ENCODE results near the gene ZDHHC17. TPM values are rescaled to one million over a fixed set of nuclear protein-coding genes. Genes with fewer than 3 reads are reported as not detected.

The ZDHHC17 gene
- total RNA-seq, 4 donors from 2014 or later = 26.2 to 41.9 (median 38.0) TPM

- intact Hi-C loops (cut with DNase I) = no loop called here
- Histone ChIP-seq H3K4me1 (peaks cover 6 to 14% (median 11%) of the 10 kb centered on the region in 4 donors), H3K9me3 (no peaks in the 10 kb centered on the region), H3K36me3 (no peaks in the 10 kb centered on the region), H3K27ac (replicated peaks in 1 of 4) (no peak overlapping the region), H3K4me3 (no peak overlapping the region), H3K27me3 (no peaks in the 10 kb centered on the region)
- no peak for DNase-seq (ENCODE audit: extremely low spot score)
- TF ChIP-seq EP300 (IDR thresholded peaks at IDR 0.05) (no peak), POLR2AphosphoS5 (IDR thresholded peaks at IDR 0.05) (no peak), POLR2A (IDR thresholded peaks at IDR 0.05; ENCODE audit: low read depth) (no peak)
- TF ChIP-seq, protein P1, sequence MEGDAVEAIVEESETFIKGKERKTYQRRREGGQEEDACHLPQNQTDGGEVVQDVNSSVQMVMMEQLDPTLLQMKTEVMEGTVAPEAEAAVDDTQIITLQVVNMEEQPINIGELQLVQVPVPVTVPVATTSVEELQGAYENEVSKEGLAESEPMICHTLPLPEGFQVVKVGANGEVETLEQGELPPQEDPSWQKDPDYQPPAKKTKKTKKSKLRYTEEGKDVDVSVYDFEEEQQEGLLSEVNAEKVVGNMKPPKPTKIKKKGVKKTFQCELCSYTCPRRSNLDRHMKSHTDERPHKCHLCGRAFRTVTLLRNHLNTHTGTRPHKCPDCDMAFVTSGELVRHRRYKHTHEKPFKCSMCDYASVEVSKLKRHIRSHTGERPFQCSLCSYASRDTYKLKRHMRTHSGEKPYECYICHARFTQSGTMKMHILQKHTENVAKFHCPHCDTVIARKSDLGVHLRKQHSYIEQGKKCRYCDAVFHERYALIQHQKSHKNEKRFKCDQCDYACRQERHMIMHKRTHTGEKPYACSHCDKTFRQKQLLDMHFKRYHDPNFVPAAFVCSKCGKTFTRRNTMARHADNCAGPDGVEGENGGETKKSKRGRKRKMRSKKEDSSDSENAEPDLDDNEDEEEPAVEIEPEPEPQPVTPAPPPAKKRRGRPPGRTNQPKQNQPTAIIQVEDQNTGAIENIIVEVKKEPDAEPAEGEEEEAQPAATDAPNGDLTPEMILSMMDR (IDR thresholded peaks at IDR 0.05) = no peak
- WGBS = 92% methylated on average over 6 of the region's 6 CpGs
Measured at GRCh38 chr12:76883151-76883550, 119.2 kb downstream of the ZDHHC17 start.

GRCh38 chr12:76883811-76884210 lies 119.9 kb downstream of the ZDHHC17 start:
- H3K4me1 ChIP-seq = peaks cover 6 to 12% (median 10%) of the 10 kb centered on the region in 4 donors
- no peaks in the 10 kb centered on the region for H3K36me3 ChIP-seq
- 54% methylated on average over 2 of the region's 2 CpGs for WGBS
- no peak for DNase-seq (ENCODE audit: extremely low spot score)
- no peak overlapping the region for H3K4me3 ChIP-seq
- H3K9me3 ChIP-seq = no peaks in the 10 kb centered on the region
- no peak for TF ChIP-seq EP300 (IDR thresholded peaks at IDR 0.05)
- peak in 1 of 2 donors; percentile 20 for TF ChIP-seq POLR2AphosphoS5 (IDR thresholded peaks at IDR 0.05)
- intact Hi-C loops (cut with DNase I) = no loop called here
- no peak overlapping the region for H3K27ac ChIP-seq (replicated peaks in 1 of 4)
- no peaks in the 10 kb centered on the region for H3K27me3 ChIP-seq

DNA sequence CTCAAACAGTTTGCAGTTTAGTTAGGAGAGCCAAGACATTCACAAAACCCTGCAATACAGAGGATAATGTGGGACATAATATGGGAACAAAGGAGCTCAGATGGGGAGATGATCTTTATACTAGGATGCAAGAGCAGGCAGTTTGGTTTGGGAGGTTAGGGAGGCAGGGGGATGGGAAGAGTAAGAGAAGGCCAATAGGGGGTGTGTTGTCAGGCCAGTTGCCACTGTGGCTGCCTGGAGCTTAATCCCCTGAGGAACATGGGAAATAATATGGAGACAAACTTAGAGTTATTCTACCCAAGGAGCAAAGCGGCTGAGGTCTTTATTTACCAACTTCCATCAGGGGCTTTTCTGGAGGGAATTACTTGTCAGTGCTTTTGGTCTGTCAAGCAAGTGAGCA lies 124.9 kb downstream of the ZDHHC17 start:
- intact Hi-C loops (cut with DNase I) = no loop called here
- TF ChIP-seq EP300 (IDR thresholded peaks at IDR 0.05) (no peak), POLR2A (IDR thresholded peaks at IDR 0.05; ENCODE audit: low read depth) (no peak), POLR2AphosphoS5 (IDR thresholded peaks at IDR 0.05) (no peak)
- TF ChIP-seq, protein P1 (IDR thresholded peaks at IDR 0.05) = no peak
- H3K4me1 ChIP-seq = no peaks in the 10 kb centered on the region
- no peak overlapping the region for H3K27ac ChIP-seq (replicated peaks in 1 of 4)
- H3K4me3 ChIP-seq = no peak overlapping the region
- peaks cover 0 to 1% (median 0%) of the 10 kb centered on the region in 4 donors for H3K9me3 ChIP-seq
- no peaks in the 10 kb centered on the region for H3K36me3 ChIP-seq
- 100% methylated on average over 1 of the region's 1 CpG for WGBS
- no peaks in the 10 kb centered on the region for H3K27me3 ChIP-seq
- no peak for DNase-seq (ENCODE audit: extremely low spot score)

DNA sequence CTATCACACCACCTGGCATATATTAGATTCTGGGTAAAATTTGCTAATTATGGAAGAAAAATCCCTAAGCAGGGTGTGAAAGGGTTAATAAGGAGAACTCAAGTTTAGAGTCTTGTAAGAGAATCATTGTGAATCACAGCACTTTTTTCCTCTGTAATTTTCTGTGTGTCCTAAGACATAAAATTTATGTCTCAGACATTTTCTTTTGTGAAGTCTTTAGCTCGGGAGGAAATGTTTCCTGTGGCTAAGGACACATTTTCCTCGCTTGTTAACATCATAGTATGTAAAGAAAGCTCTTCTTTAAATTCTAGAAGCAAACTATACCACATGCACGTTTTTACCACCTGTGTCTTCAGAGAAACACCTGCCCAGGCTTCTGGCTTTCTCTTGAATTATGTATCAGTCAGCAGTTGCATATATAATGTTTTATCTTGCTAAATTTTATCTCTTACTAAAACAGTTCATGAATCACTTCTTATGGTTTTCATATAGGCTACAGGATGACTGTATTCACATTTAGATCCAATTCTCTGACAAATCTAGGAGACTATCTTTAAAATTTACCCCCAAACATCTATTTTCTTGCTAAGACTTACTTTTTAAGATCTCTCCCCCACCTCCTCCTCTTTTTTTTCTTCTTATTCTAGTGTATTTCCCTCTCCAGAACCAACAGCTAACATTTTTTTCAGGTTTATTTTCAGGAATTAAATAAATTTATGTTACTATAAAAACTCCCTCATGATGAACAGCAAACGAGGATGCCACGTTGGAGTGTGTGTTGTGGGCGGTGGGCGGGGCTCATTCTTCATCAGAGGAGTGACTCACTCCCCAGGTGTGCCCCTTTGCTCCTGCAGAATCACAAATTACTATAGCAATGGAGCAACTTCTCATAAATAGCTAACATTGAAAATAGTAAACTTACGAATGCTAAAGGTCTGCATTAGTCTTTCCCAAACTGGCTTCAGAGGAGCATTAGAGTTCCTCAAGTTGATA lies 126.5 kb downstream of the ZDHHC17 start:
- 72% methylated on average over 8 of the region's 8 CpGs for WGBS
- H3K36me3 ChIP-seq = no peaks in the 10 kb centered on the region
- H3K9me3 ChIP-seq = peaks cover 0 to 9% (median 4%) of the 10 kb centered on the region in 4 donors
- TF ChIP-seq POLR2A (IDR thresholded peaks at IDR 0.05; ENCODE audit: low read depth) (no peak), EP300 (IDR thresholded peaks at IDR 0.05) (no peak), POLR2AphosphoS5 (IDR thresholded peaks at IDR 0.05) (no peak)
- TF ChIP-seq, protein P1 (IDR thresholded peaks at IDR 0.05) = no peak
- H3K4me3 ChIP-seq = no peak overlapping the region
- H3K27ac ChIP-seq (replicated peaks in 1 of 4) = no peak overlapping the region
- intact Hi-C loops (cut with DNase I) = no loop called here
- H3K4me1 ChIP-seq = no peaks in the 10 kb centered on the region
- H3K27me3 ChIP-seq = no peaks in the 10 kb centered on the region
- no peak for DNase-seq (ENCODE audit: extremely low spot score)

DNA sequence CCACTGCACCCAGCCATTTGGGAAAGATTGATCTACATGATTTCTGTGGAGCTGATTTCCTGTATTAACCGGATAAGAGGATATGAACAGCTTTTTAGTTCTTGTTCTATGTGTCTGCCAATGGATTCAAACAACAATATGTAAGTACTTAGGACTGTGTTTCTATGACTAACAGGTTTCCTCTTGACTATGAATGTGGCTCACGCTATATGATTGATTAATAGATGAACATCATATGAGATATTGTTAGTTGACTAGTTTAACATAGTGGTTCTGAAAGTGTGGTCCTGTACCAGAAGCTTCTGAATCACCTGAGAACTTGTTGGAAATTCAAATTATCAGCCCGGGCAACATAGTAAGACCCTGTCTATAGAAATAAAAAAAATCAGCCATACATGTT lies 127.7 kb downstream of the ZDHHC17 start:
- Histone ChIP-seq H3K36me3 (no peaks in the 10 kb centered on the region), H3K27me3 (no peaks in the 10 kb centered on the region), H3K9me3 (peaks cover 0 to 9% (median 4%) of the 10 kb centered on the region in 4 donors), H3K4me1 (no peaks in the 10 kb centered on the region), H3K4me3 (no peak overlapping the region), H3K27ac (replicated peaks in 1 of 4) (no peak overlapping the region)
- TF ChIP-seq EP300 (IDR thresholded peaks at IDR 0.05) (no peak), POLR2A (IDR thresholded peaks at IDR 0.05; ENCODE audit: low read depth) (no peak), POLR2AphosphoS5 (IDR thresholded peaks at IDR 0.05) (no peak)
- DNase-seq (ENCODE audit: extremely low spot score) = no peak
- WGBS = 96% methylated on average over 3 of the region's 3 CpGs
- intact Hi-C loops (cut with DNase I) = no loop called here

All from esophagus muscularis mucosa (tissue), 4 donors.